Thyroid gland (tissue), 4 donors: ENCODE results near the gene HIP1. TPM values are rescaled to one million over a fixed set of nuclear protein-coding genes. Genes with fewer than 3 reads are reported as not detected.
"Not testable (repeated sequence)": the region's sequence is repeated elsewhere in the genome, so short reads cannot be mapped to it uniquely, and the experiment has no call there.

Experiments used
- DNase-seq, 2 donors: peaks; one replicate each; pipeline ENCODE4 v3.0.0-alpha.2; 2019
- H3K27ac ChIP-seq, 3 donors: fragments of 200-600 bp; sonication (generic); 1 replicate in 2 of 3; 2 replicates in 1 of 3; pipeline ENCODE4 v1.5.1; 2016 to 2019; ENCODE audit warnings: mild to moderate bottlenecking in 1 of 3, moderate library complexity in 1 of 3
- H3K27me3 ChIP-seq: fragments of 200-600 bp; sonication (generic); one replicate; pipeline ENCODE4 v1.5.1; 2019
- H3K36me3 ChIP-seq, 2 donors: fragments of 200-600 bp; sonication (generic); one replicate each; pipeline ENCODE4 v1.5.1; 2016 to 2019
- H3K4me1 ChIP-seq, 2 donors: fragments of 200-600 bp; sonication (generic); one replicate each; pipeline ENCODE4 v1.5.1; 2017 to 2019
- H3K4me3 ChIP-seq, 3 donors: fragments of 200-600 bp; sonication (generic); replicated peaks in 1 of 3; 1 replicate in 2 of 3; 2 replicates in 1 of 3; pipeline ENCODE4 v1.5.1; 2016; ENCODE audit warnings: mild to moderate bottlenecking in 1 of 3
- H3K9me3 ChIP-seq: fragments of 200-600 bp; sonication (generic); one replicate; pipeline ENCODE4 v1.5.1; 2017
- POLR2A ChIP-seq, 2 donors: fragments of 450-650 bp; IDR thresholded peaks; one replicate each; pipeline ENCODE4 v1.6.1; 2017; ENCODE audit warnings: antibody characterized with exemption in 2 of 2, mild to moderate bottlenecking in 2 of 2, moderate library complexity in 1 of 2
- WGBS, 2 donors: methylation state at CpG; one replicate each; pipeline ENCODE4 v1.1.5; 2017; 5-methylcytosine and 5-hydroxymethylcytosine counted together
- intact Hi-C: fragments of 100-400 bp; cut with DNase I; formaldehyde crosslinking; loops from one replicate; pipeline ENCODE4 v1.15.1; 2023
- total RNA-seq, 4 donors: library from RNA; depleted of rRNA; stranded (reverse); fragments of >200 nt; gene quantifications; one replicate each; pipeline ENCODE4 v1.2.3, GENCODE V29; 2016
- TF ChIP-seq, protein P1 (sequence below), 6 experiments: fragments of 200-600 bp in 3 of 6; fragments of 450-650 bp in 3 of 6; sonication (generic) in 3 of 6; IDR thresholded peaks; one replicate each; pipeline ENCODE4 v1.5.1; 2016 to 2019; ENCODE audit warnings: antibody characterized with exemption in 6 of 6, mild to moderate bottlenecking in 2 of 6, inconsistent platforms in 1 of 6, moderate library complexity in 1 of 6

Gene HIP1
- total RNA-seq, 4 donors from 2014 or later = 25.4 to 39.6 (median 28.1) TPM

DNA sequence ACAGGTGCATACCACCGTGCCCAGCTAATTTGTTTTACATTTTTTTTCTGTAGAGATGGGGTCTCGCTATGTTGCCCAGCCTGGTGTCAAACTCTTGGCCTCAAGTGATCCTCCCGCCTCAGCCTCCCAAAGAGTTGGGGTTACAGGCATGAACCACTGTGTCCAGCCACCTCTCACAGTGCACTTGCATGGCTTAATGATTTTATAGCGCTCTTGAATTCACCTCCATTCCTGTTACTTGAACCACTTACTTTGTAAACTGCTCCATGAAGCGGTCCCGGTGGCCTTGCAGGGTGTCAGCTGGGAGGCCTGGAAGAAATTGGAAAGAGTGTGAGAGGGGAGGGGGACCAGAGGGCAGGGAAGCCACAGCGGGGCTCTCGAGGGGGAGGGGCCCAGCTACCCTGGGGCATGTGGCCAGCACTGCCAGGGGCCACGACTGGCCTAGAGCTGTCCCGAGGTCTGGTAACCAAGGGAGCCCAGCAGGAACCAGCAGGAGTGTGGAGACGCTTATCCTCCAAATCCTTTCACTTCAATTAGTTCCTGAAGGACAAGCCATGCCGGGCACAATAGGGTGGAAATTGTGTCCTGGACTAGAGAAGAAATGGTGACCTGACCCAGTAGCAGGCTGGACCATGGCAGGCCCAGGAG, 170.7 kb downstream of the HIP1 start:
- Histone ChIP-seq H3K9me3 (no peaks in the 10 kb centered on the region), H3K4me1 (peaks cover 22 to 43% of the 10 kb centered on the region in 2 donors), H3K27me3 (no peaks in the 10 kb centered on the region), H3K4me3 (no peak overlapping the region), H3K27ac (peak overlapping the region in 2 of 3 donors; percentile 22 to 51), H3K36me3 (peaks cover 9 to 15% of the 10 kb centered on the region in 2 donors)
- intact Hi-C loops = loop anchor here (5.0 kb wide), 1 partner anchor 49 kb away; no protein-coding TSS in a partner anchor
- 85 to 96% methylated on average over 10 to 12 of the region's 12 CpGs for WGBS, 2 donors
- DNase-seq = no peak
- TF ChIP-seq, protein P1, sequence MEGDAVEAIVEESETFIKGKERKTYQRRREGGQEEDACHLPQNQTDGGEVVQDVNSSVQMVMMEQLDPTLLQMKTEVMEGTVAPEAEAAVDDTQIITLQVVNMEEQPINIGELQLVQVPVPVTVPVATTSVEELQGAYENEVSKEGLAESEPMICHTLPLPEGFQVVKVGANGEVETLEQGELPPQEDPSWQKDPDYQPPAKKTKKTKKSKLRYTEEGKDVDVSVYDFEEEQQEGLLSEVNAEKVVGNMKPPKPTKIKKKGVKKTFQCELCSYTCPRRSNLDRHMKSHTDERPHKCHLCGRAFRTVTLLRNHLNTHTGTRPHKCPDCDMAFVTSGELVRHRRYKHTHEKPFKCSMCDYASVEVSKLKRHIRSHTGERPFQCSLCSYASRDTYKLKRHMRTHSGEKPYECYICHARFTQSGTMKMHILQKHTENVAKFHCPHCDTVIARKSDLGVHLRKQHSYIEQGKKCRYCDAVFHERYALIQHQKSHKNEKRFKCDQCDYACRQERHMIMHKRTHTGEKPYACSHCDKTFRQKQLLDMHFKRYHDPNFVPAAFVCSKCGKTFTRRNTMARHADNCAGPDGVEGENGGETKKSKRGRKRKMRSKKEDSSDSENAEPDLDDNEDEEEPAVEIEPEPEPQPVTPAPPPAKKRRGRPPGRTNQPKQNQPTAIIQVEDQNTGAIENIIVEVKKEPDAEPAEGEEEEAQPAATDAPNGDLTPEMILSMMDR (IDR thresholded peaks at IDR 0.05) = no peak
- TF ChIP-seq POLR2A (IDR thresholded peaks at IDR 0.05) = no peak

- intact Hi-C loops = loop anchor here (5.0 kb wide), 1 partner anchor 52 kb away; no protein-coding TSS in a partner anchor
- no peaks in the 10 kb centered on the region for H3K9me3 ChIP-seq
- peak overlapping the region; percentile 79 to 94 (median 84) for H3K27ac ChIP-seq
- no peak overlapping the region for H3K4me3 ChIP-seq
- H3K4me1 ChIP-seq = peaks cover 22 to 40% of the 10 kb centered on the region in 2 donors
- H3K27me3 ChIP-seq = no peaks in the 10 kb centered on the region
- WGBS, 2 donors = 16% methylated on average over 6 of the region's 6 CpGs
- peak; percentile 90 to 91 for DNase-seq
- peak in 1 of 2 donors; percentile 24 for TF ChIP-seq POLR2A (IDR thresholded peaks at IDR 0.05)
- TF ChIP-seq, protein P1 (IDR thresholded peaks at IDR 0.05) = no peak
- H3K36me3 ChIP-seq = peaks cover 16 to 35% of the 10 kb centered on the region in 2 donors
Measured at GRCh38 chr7:75565132-75565837, 173.5 kb downstream of the HIP1 start.

- Histone ChIP-seq H3K27me3 (no peaks in the 10 kb centered on the region), H3K36me3 (peaks cover 22 to 35% of the 10 kb centered on the region in 2 donors), H3K4me3 (no peak overlapping the region), H3K27ac (no peak overlapping the region), H3K4me1 (peaks cover 22 to 26% of the 10 kb centered on the region in 2 donors), H3K9me3 (no peaks in the 10 kb centered on the region)
- TF ChIP-seq, protein P1 (IDR thresholded peaks at IDR 0.05) = no peak
- TF ChIP-seq POLR2A (IDR thresholded peaks at IDR 0.05) = no peak
- intact Hi-C loops = no loop called here
- 98 to 100% methylated on average over 3 of the region's 3 CpGs for WGBS, 2 donors
- no peak for DNase-seq
Measured at GRCh38 chr7:75563171-75563570, 175.6 kb downstream of the HIP1 start.

GRCh38 chr7:75559976-75560365, 178.8 kb downstream of the HIP1 start:
- intact Hi-C loops = no loop called here
- DNase-seq = no peak
- WGBS, 2 donors = 81 to 91% methylated on average over 6 of the region's 6 CpGs
- Histone ChIP-seq H3K36me3 (peaks cover 51 to 58% of the 10 kb centered on the region in 2 donors), H3K4me1 (peaks cover 8 to 13% of the 10 kb centered on the region in 2 donors), H3K9me3 (no peaks in the 10 kb centered on the region), H3K27me3 (no peaks in the 10 kb centered on the region), H3K4me3 (no peak overlapping the region), H3K27ac (peak overlapping the region in 1 of 3 donors; percentile 8)
- TF ChIP-seq POLR2A (IDR thresholded peaks at IDR 0.05) = no peak

GRCh38 chr7:75559355-75559975, 179.3 kb downstream of the HIP1 start:
- Histone ChIP-seq H3K36me3 (peaks cover 51 to 63% of the 10 kb centered on the region in 2 donors), H3K4me3 (no peak overlapping the region), H3K4me1 (peaks cover 3 to 8% of the 10 kb centered on the region in 2 donors), H3K27me3 (no peaks in the 10 kb centered on the region), H3K9me3 (no peaks in the 10 kb centered on the region), H3K27ac (peak overlapping the region in 1 of 3 donors; percentile 8)
- peak; percentile 51 to 64 for DNase-seq
- 59 to 72% methylated on average over 15 to 19 of the region's 27 CpGs for WGBS, 2 donors
- intact Hi-C loops = no loop called here
- TF ChIP-seq POLR2A (IDR thresholded peaks at IDR 0.05) = no peak
- TF ChIP-seq, protein P1 (IDR thresholded peaks at IDR 0.05) = no peak

DNA sequence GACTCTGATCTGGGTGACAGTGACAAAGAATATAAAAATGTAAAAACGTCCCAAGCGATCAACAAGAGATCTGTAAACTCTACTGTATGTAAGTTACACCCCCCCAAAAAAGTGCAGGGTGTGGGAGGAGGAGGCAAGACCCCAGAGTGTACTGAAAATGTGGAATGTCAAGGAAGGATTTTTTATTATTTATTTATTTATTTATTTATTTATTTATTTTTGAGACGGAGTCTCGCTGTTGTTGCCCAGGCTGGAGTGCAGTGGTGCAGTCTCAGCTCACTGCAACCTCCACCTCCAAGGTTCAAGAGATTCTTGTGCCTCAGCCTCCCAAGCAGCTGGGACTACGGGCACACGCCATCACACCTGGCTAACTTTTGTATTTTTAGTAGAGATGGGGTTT, 181.9 kb downstream of the HIP1 start:
- whole genome bisulfite sequencing, 2 donors = 95 to 97% methylated on average over 6 of the region's 6 CpGs
- intact Hi-C loops, H3K4me1 ChIP-seq, H3K27me3 ChIP-seq, H3K4me3 ChIP-seq, H3K9me3 ChIP-seq, H3K27ac ChIP-seq, DNase-seq: not testable (repeated sequence)
- peaks cover 58 to 63% of the 10 kb centered on the region in 2 donors for H3K36me3 ChIP-seq
